Measurements from ENCODE around the gene C6orf89.

Gene C6orf89

GRCh38 chr6:36885461-36886401 lies at the start of gene C6orf89:
TSS of gene C6orf89 (plus strand) at chr6:36885952. CDS start at chr6:36899445, 13,493 bp downstream.
- peak; percentile 91 to 96 (median 94) for DNase-seq (ENCODE audit: low read depth in 4 of 4, low spot score in 1 of 4)

DNA sequence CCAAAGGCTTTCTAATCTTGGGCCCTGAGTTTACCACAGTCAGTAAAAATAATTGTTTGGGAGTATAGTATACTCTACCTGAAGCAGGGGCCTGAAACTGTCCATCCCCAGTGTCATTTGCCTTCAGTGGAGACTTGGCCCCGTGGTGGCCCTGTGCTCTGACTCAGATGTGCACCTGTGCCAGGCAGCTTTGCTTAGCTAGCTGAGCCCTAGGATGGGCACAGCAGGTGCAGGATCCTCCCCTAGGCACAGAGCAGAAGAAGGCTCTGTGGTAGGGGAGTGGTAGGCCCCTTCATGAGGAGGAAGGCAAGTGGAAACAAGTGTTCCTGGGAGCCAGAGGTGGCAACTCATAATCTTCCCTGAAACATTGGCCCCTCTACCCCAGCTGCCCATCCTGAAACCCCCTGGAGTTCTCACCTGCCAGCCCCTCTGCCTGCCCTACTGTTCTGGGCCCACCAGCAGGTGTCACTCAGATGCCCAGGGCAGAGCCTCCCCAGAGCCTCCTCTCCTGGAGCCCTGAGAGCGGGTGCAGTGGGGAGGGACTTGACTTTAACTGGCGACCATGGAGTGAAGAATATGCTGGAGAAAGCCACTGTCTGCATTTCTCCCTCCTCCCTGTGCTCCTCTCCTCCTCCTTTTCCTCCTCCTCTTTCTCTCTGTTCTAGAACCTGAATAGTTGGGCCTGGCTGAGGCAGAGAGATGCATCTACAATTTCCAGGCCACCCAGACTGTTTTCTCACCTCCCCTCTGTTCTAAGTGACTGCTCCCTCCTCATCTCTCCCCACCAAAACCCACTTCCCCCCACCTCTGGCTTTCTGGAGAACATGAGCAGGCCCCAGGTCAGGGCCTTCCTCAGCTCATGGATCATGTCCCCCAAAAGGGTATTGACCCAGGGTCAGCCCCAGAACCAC lies 49.4 kb upstream of the C6orf89 start:
- DNase-seq (ENCODE audit: low read depth in 4 of 4, low spot score in 1 of 4) = no peak

DNA sequence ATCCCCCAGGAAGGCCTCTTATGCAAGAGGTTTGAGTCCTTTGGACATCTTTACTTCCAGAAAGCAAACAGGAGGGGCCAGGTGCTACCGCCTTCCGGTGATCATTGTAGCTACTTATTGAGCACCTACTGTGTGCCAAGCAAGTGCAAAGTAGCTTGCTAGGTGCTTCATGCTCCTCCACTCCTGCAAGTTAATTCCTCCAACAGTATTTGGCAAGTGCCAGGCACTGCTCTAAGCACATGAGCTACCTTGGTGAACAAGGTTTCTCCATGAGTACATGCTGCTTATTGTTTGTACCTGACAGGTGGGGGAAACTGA lies 48.8 kb upstream of the C6orf89 start:
- DNase-seq (ENCODE audit: low read depth in 4 of 4, low spot score in 1 of 4) = no peak

DNA sequence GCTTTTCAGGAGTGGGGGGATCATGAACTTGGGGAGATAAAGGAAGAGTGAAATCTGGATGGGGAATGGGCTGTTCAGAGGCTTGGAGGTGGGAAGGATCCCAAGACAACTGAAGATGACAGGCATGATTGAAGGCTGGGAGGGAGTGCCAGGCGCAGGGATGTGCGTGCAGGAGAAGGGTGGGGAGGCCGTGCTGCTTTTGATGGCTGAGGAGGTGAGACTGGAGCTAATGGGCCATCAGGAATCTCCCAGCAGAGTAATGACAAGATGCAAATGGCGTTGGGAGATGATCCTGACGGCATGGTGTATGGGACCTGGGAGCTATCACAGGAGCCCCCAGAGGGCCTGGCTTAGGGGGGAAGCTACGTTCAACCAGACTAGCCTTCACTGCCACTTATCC lies 48.1 kb upstream of the C6orf89 start:
- no peak for DNase-seq (ENCODE audit: low read depth in 4 of 4, low spot score in 1 of 4)

- DNase-seq (ENCODE audit: low read depth in 4 of 4, low spot score in 1 of 4) = no peak
Observed at GRCh38 chr6:36838896-36839748, 46.6 kb upstream of the C6orf89 start, which contains the start of gene CPNE5. TSS of gene CPNE5 (minus strand) at chr6:36839444. CDS start at chr6:36839377, 67 bp downstream.

DNA sequence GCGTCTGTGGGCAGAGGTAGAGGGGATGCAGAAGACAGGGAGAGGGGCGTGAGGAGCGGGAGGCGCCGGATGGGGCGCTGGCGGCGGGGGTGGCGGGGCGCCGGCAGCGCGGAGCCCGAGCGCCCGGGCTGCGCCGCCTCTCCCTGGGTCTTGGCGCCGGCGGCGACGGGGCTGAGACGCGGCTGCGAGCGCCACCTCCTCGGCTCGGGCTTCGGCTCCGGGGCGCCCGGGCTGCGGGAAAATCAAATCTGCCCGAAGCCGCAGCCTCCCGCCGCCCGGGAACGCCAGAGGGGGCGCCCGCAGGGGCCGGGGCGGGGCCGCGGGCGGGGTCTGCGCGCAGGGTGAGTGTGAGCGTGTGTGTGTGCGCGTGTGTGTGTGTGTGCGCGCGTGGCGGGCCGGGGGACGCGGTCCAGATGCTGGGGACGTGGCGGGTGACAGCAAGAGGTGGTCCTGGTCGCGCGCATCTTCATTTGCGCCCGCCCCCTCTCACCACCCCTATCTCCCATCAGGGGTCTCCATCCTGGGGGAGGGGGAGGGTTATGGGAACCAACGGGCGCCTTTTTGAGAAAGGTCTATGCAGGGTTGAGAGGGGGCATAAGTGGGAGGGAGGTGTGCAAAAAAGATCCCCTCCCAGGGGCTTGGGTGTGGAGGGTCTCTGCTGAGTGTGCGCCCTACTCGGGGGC lies 45.9 kb upstream of the C6orf89 start:
- DNase-seq (ENCODE audit: low read depth in 4 of 4, low spot score in 1 of 4) = peak in 3 of 4 experiments; percentile 10 to 39 (median 17)

- DNase-seq (ENCODE audit: low read depth in 4 of 4, low spot score in 1 of 4) = no peak
Observed at GRCh38 chr6:36840432-36841403, 45.0 kb upstream of the C6orf89 start.

GRCh38 chr6:36841756-36842155 lies 44.0 kb upstream of the C6orf89 start:
- DNase-seq (ENCODE audit: low read depth in 4 of 4, low spot score in 1 of 4) = no peak

- no peak for DNase-seq (ENCODE audit: low read depth in 4 of 4, low spot score in 1 of 4)
Observed at GRCh38 chr6:36843170-36843569, 42.6 kb upstream of the C6orf89 start.

DNA sequence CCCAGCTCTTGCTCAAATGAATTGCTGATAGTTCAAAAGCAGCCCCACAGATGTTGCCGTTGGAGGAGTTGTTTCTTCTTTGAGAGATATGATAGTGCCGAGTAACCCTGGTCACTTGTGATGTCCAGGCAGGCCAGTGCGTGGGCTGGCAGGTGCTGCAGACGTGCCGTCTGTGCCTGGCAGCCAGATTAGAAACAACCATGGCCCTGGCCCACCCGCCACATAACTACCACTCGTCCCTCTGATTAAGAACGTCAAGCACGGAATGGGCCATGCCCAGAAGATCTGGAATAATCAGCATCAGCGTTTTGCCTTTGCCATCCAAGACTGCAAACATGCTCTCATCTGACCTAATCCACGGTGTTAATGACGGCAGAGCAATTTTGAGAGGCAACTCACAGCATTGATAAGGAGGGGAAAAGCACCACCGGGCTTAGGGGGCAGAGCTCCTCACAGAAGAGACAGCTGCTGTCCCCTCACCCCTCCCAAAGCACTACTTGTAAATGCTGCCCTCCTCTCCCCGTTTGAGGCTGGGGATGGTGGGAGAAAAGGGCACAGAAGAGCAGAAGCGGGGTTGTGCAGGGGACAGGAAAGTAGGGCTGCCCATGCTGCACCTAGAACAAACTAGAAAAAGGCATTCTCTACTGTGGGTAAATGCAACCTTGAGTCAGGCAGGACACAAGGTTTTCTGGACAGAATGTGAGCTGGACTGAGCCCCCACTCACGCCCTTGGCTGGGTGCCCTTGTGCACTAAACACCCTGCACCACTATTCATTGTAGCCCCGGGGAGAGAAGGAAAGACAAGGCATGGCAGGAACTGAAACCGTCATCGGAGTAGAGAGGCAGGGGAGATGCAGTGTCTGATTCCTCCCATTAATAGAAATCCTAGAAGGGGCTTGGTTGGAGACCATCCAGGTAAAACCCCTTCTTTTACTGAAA lies 41.3 kb upstream of the C6orf89 start:
- DNase-seq (ENCODE audit: low read depth in 4 of 4, low spot score in 1 of 4) = no peak

DNA sequence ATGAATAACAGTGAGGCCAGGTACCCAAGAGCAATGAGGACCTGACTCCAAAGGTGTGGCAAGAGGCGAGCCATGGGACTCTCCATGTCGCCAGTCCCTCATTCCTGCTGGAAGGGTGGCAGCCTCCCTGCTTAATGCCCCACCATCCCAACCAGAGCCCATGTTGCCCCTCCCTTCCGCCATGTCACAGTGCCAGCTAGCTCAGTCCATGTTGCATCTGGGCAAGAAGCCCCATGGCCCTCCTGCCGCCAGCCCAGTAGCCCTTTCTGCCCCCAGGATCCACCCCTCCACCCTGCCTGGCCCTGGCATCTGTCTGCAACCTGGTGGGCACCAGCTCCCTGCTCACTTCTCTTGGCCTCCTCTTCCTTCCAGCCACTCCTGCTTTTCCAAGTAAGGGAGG lies 40.5 kb upstream of the C6orf89 start:
- DNase-seq (ENCODE audit: low read depth in 4 of 4, low spot score in 1 of 4) = no peak

- no peak for DNase-seq (ENCODE audit: low read depth in 4 of 4, low spot score in 1 of 4)
Observed at GRCh38 chr6:36847152-36847551, 38.6 kb upstream of the C6orf89 start.

- no peak for DNase-seq (ENCODE audit: low read depth in 4 of 4, low spot score in 1 of 4)
Observed at GRCh38 chr6:36847991-36848390, 37.8 kb upstream of the C6orf89 start.

- DNase-seq (ENCODE audit: low read depth in 4 of 4, low spot score in 1 of 4) = no peak
Observed at GRCh38 chr6:36848658-36849441, 36.9 kb upstream of the C6orf89 start.

GRCh38 chr6:36850021-36850420 lies 35.7 kb upstream of the C6orf89 start:
- DNase-seq (ENCODE audit: low read depth in 4 of 4, low spot score in 1 of 4) = no peak

- no peak for DNase-seq (ENCODE audit: low read depth in 4 of 4, low spot score in 1 of 4)
Observed at GRCh38 chr6:36851149-36851614, 34.6 kb upstream of the C6orf89 start.

- DNase-seq (ENCODE audit: low read depth in 4 of 4, low spot score in 1 of 4) = no peak
Observed at GRCh38 chr6:36851626-36852025, 34.1 kb upstream of the C6orf89 start.
